Measurements from ENCODE around the gene AMMECR1L. TPM values are rescaled to one million over a fixed set of nuclear protein-coding genes. Genes with fewer than 3 reads are reported as not detected.
"Not testable (repeated sequence)": the region's sequence is repeated elsewhere in the genome, so short reads cannot be mapped to it uniquely, and the experiment has no call there.

AMMECR1L gene
- polyA plus RNA-seq, 2 of the 4 experiments (the other 2 are of a cell fraction): 15.6 to 23.0 TPM

- H3K4me1 ChIP-seq: no peaks in the 10 kb centered on the region
- CTCF ChIA-PET: interaction anchor here (1.4 kb wide), 1 partner anchor 9 kb away, joined by 4 read pairs; no protein-coding TSS in a partner anchor
- H3K4me3 ChIP-seq: no peak overlapping the region
- no peak overlapping the region for H3K27ac ChIP-seq
- POLR2A ChIA-PET: no interaction called here
- no peak for FAIRE-seq
- TF ChIP-seq BCL3 (IDR thresholded peaks at IDR 0.05) (no peak), TFCP2L1 (CRISPR knock-in tag; IDR thresholded peaks at IDR 0.05) (no peak), EP300 (IDR thresholded peaks at IDR 0.05) (no peak), NR3C1 (IDR thresholded peaks at IDR 0.05) (no peak), HOXB5 (CRISPR knock-in tag; IDR thresholded peaks at IDR 0.05) (no peak), RNF2 (IDR thresholded peaks at IDR 0.05; ENCODE audit: borderline replicate concordance, low read depth) (no peak)
- no peak overlapping the region for H3K4me2 ChIP-seq
- ATAC-seq: no peak
- WGBS (ENCODE audit: missing lambda C conversion rate): 72% methylated on average over 5 of the region's 5 CpGs
- H3K9me3 ChIP-seq: peaks cover 11% of the 10 kb centered on the region; the same call in 1 of the 3 replicates
- no peak for DNase-seq (ENCODE audit: low read depth in 1 of 2, low spot score in 1 of 2)
Measured at GRCh38 chr2:127829845-127830246, 55.9 kb downstream of the AMMECR1L start.

GRCh38 chr2:127826708-127827107 is 59.0 kb downstream of the AMMECR1L start:
- ATAC-seq, POLR2A ChIA-PET: not testable (repeated sequence)

DNA sequence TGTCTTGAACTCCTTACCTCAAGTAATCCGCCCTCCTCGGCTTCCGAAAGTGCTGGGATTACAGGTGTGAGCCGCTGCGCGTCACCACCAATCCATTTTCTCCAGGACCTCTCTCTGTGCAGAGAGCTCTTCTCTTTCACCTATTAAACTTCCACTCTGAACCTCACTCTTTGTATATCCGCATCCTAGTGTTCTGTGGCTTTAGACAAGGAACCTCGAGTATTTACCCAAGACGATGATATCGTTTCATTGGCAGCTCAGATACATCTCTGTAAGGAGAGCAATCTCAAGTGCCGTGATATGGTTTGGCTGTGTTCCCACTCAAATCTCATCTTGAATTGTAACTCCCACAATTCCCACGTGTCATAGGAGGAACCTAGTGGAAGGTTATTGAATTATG is 59.7 kb downstream of the AMMECR1L start:
- Histone ChIP-seq H3K4me3 (no peak overlapping the region), H3K27ac (no peak overlapping the region), H3K4me1 (no peaks in the 10 kb centered on the region), H3K9me3 (peaks cover 11% of the 10 kb centered on the region; the same call in 1 of the 3 replicates), H3K4me2 (no peak overlapping the region)
- ATAC-seq: no peak
- TF ChIP-seq CHD2 (IDR thresholded peaks at IDR 0.05; ENCODE audit: low read length, partially characterized antibody): no peak
- TF ChIP-seq EHF (CRISPR knock-in tag; IDR thresholded peaks at IDR 0.05): no peak
- TF ChIP-seq FOSL2 (IDR thresholded peaks at IDR 0.05): no peak
- no peak for TF ChIP-seq FOSL2 (CRISPR knock-in tag; IDR thresholded peaks at IDR 0.05)
- TF ChIP-seq CEBPB (IDR thresholded peaks at IDR 0.05): no peak
- no peak for TF ChIP-seq RNF2 (IDR thresholded peaks at IDR 0.05; ENCODE audit: borderline replicate concordance, low read depth)
- TF ChIP-seq RARB (CRISPR knock-in tag; IDR thresholded peaks at IDR 0.05): no peak
- no peak for TF ChIP-seq KDM1A (IDR thresholded peaks at IDR 0.05; ENCODE audit: low read depth)
- TF ChIP-seq NFE2L2 (conservative IDR thresholded peaks at IDR 0.05; ENCODE audit: low read length): no peak
- no peak for TF ChIP-seq SMC3 (IDR thresholded peaks at IDR 0.05)
- TF ChIP-seq CBX8 (IDR thresholded peaks at IDR 0.05): no peak
- no peak for TF ChIP-seq ZSCAN20 (CRISPR knock-in tag; IDR thresholded peaks at IDR 0.05)
- TF ChIP-seq JUN (IDR thresholded peaks at IDR 0.05): no peak
- no peak for TF ChIP-seq HOXA7 (CRISPR knock-in tag; IDR thresholded peaks at IDR 0.05)
- no peak for TF ChIP-seq USF2 (IDR thresholded peaks at IDR 0.05)
- TF ChIP-seq KDM5A (IDR thresholded peaks at IDR 0.05): no peak
- TF ChIP-seq ZC3H11A (IDR thresholded peaks at IDR 0.05): no peak
- TF ChIP-seq POLR2A (IDR thresholded peaks at IDR 0.05; ENCODE audit: low read length): no peak
- no peak for TF ChIP-seq RAD21 (conservative IDR thresholded peaks at IDR 0.05 in 1 of 2, IDR thresholded peaks at IDR 0.05 in 1 of 2)
- TF ChIP-seq BHLHE40 (IDR thresholded peaks at IDR 0.05; ENCODE audit: low read depth, low read length): no peak
- no peak for TF ChIP-seq FOSB (CRISPR knock-in tag; IDR thresholded peaks at IDR 0.05)
- no peak for DNase-seq (ENCODE audit: low read depth in 1 of 2, low spot score in 1 of 2)
- 54% methylated on average over 12 of the region's 12 CpGs for WGBS (ENCODE audit: missing lambda C conversion rate)
- ChIA-PET CTCF (interaction anchor here (0.8 kb wide), 1 partner anchor 16 kb away, joined by 5 read pairs; no protein-coding TSS in a partner anchor), POLR2A (no interaction called here)
- FAIRE-seq: no peak

More at GRCh38 chr2:127826708-127827107, 59.0 kb downstream of the AMMECR1L start:
- H3K9me3 ChIP-seq: peaks cover 11% of the 10 kb centered on the region; the same call in 1 of the 3 replicates
- FAIRE-seq; H3K4me1 ChIP-seq; H3K4me2 ChIP-seq; DNase-seq (ENCODE audit: low read depth in 1 of 2, low spot score in 1 of 2); CTCF ChIA-PET; H3K4me3 ChIP-seq; H3K27ac ChIP-seq: not testable (repeated sequence)
- 91% methylated on average over 2 of the region's 2 CpGs for WGBS (ENCODE audit: missing lambda C conversion rate)
